Adrenal gland (tissue), 5 donors: ENCODE measurements around the gene SIM2.

ENCODE experiments used
- CTCF ChIP-seq, 6 experiments: fragments of 450-650 bp in 4 of 6; fragments of 200-600 bp in 2 of 6; sonication (generic) in 1 of 6; IDR thresholded peaks; 1 replicate in 5 of 6; 2 replicates in 1 of 6; pipeline versions ENCODE4 v1.5.1 to v1.8.0; 2016 to 2021; ENCODE audit warnings: antibody characterized with exemption in 6 of 6, mild to moderate bottlenecking in 2 of 6, moderate library complexity in 1 of 6
- POLR2A ChIP-seq, 2 donors: fragments of 450-650 bp; IDR thresholded peaks; one replicate each; pipeline ENCODE4 v1.6.1; 2017; ENCODE audit warnings: antibody characterized with exemption in 2 of 2, mild to moderate bottlenecking in 2 of 2, moderate library complexity in 1 of 2
- donor health status: DM: no; HTN: no; CAD: no.

GRCh38 chr21:36765229-36765628, 66.3 kb downstream of the SIM2 start:
- TF ChIP-seq CTCF (IDR thresholded peaks at IDR 0.05) (no peak), POLR2A (IDR thresholded peaks at IDR 0.05) (no peak)
